H1 (cell line): Measurements from ENCODE around the gene PHC2. TPM values are rescaled to one million over a fixed set of nuclear protein-coding genes. Genes with fewer than 3 reads are reported as not detected.
A peak's percentile ranks its signal among the peaks of the same experiment; 100 is the strongest.

Experiments used
- CTCF ChIA-PET: fragments of 300-600 bp; sonication (Branson Sonifier 250); formaldehyde crosslinking; loops from one replicate; lab custom pipeline; 2021; ENCODE audit not compliant: partially characterized antibody; lab: Charles Lee
- POLR2A ChIA-PET: fragments of 300-600 bp; sonication (Branson Sonifier 250); formaldehyde crosslinking; loops from one replicate; lab custom pipeline; 2021; ENCODE audit warnings: inconsistent platforms; ENCODE audit not compliant: partially characterized antibody; lab: Charles Lee
- DNase-seq, 2 experiments: peaks; one replicate each; pipeline versions ENCODE4 v3.0.0 to v3.0.0-alpha.2; 2010 to 2022; ENCODE audit warnings: low spot score in 2 of 2, low read depth in 1 of 2, mixed read lengths in 1 of 2
- FAIRE-seq: peaks from 2 replicates; lab custom pipeline; 2011; peaks lifted over from hg19 to GRCh38; lab: Jason Lieb, UNC
- H2AFZ ChIP-seq: 2 replicates; pipeline ENCODE4 v1.8.1; 2012; ENCODE audit warnings: low read length, inconsistent platforms
- H2AK5ac ChIP-seq: 2 replicates; pipeline ENCODE4 v1.6.1; 2013; ENCODE audit warnings: low read depth, low read length
- H2BK120ac ChIP-seq: replicated peaks from 2 replicates; pipeline ENCODE3; 2013; ENCODE audit warnings: low read depth, low read length, inconsistent platforms
- H2BK12ac ChIP-seq: 2 replicates; pipeline ENCODE4 v1.6.1; 2013; ENCODE audit warnings: low read depth, low read length
- H2BK15ac ChIP-seq: 2 replicates; pipeline ENCODE4 v1.6.1; 2013; ENCODE audit warnings: low read length
- H2BK20ac ChIP-seq: 2 replicates; pipeline ENCODE4 v1.6.1; 2013; ENCODE audit warnings: low read length
- H2BK5ac ChIP-seq: 2 replicates; pipeline ENCODE4 v1.6.1; 2013; ENCODE audit warnings: low read depth, low read length
- H3K14ac ChIP-seq: 2 replicates; pipeline ENCODE4 v1.6.1; 2013; ENCODE audit warnings: inconsistent platforms; ENCODE audit not compliant: insufficient read length
- H3K18ac ChIP-seq: 2 replicates; pipeline ENCODE4 v1.6.1; 2013; ENCODE audit warnings: low read length; ENCODE audit errors: extremely low read depth
- H3K23ac ChIP-seq: 2 replicates; pipeline ENCODE4 v1.6.1; 2013; ENCODE audit warnings: inconsistent platforms; ENCODE audit not compliant: insufficient read length
- H3K23me2 ChIP-seq: 2 replicates; pipeline ENCODE4 v1.6.1; 2013; ENCODE audit warnings: low read depth, low read length
- H3K27ac ChIP-seq: 2 replicates; pipeline ENCODE4 v1.6.1; 2011; ENCODE audit warnings: low read depth, low read length, inconsistent platforms
- H3K27me3 ChIP-seq, 4 experiments: replicated peaks in 1 of 4; 1 replicate in 1 of 4; 2 replicates in 3 of 4; pipeline versions ENCODE4 v1.6.1 to v1.8.1; 2011 to 2013; ENCODE audit warnings: low read length in 3 of 4, mild to moderate bottlenecking in 3 of 4, inconsistent platforms in 2 of 4, mixed read lengths in 2 of 4, moderate library complexity in 1 of 4; ENCODE audit not compliant: control insufficient read depth in 3 of 4, insufficient read depth in 3 of 4; ENCODE audit errors: extremely low read depth in 1 of 4
- H3K36me3 ChIP-seq, 4 experiments: 2 replicates each; pipeline versions ENCODE4 v1.6.1 to v1.8.1; 2011 to 2013; ENCODE audit warnings: mild to moderate bottlenecking in 4 of 4, low read length in 3 of 4, moderate library complexity in 2 of 4, control low read depth in 1 of 4, inconsistent platforms in 1 of 4; ENCODE audit not compliant: insufficient read depth in 4 of 4, control insufficient read depth in 2 of 4
- H3K4ac ChIP-seq: replicated peaks from 2 replicates; pipeline ENCODE3; 2013; ENCODE audit warnings: low read length, low read depth, mixed read lengths, inconsistent platforms; ENCODE audit not compliant: insufficient read length
- H3K4me1 ChIP-seq, 4 experiments: replicated peaks in 1 of 4; 1 replicate in 1 of 4; 2 replicates in 3 of 4; pipeline versions ENCODE4 v1.6.1 to v1.8.1; 2011 to 2013; ENCODE audit warnings: low read length in 3 of 4, inconsistent platforms in 2 of 4, mixed read lengths in 1 of 4; ENCODE audit not compliant: insufficient read depth in 4 of 4, control insufficient read depth in 3 of 4
- H3K4me2 ChIP-seq, 2 experiments: 2 replicates each; pipeline versions ENCODE4 v1.6.1 to v1.8.1; 2011 to 2013; ENCODE audit warnings: low read depth in 2 of 2, low read length in 2 of 2, control low read depth in 1 of 2, inconsistent platforms in 1 of 2, mild to moderate bottlenecking in 1 of 2; ENCODE audit not compliant: insufficient read depth in 1 of 2
- H3K4me3 ChIP-seq, 4 experiments: fragments of 200-600, 300-600 bp in 1 of 4; sonication (generic), shearing (Covaris generic), sonication (Bioruptor Twin) in 1 of 4; 2 replicates each; pipeline versions ENCODE4 v1.5.1 to v1.8.1; 2011 to 2016; ENCODE audit warnings: low read length in 4 of 4, low read depth in 3 of 4, control low read depth in 2 of 4, inconsistent platforms in 2 of 4, mild to moderate bottlenecking in 2 of 4, mixed read lengths in 1 of 4, moderate library complexity in 1 of 4; ENCODE audit not compliant: insufficient read depth in 2 of 4; ENCODE audit errors: extremely low read depth in 1 of 4
- H3K56ac ChIP-seq: replicated peaks from 2 replicates; pipeline ENCODE3; 2013; ENCODE audit warnings: low read depth, mild to moderate bottlenecking, mixed read lengths, low read length, inconsistent platforms; ENCODE audit not compliant: insufficient read length
- H3K79me1 ChIP-seq: 2 replicates; pipeline ENCODE4 v1.6.1; 2013; ENCODE audit warnings: low read depth, low read length, control low read depth
- H3K79me2 ChIP-seq, 2 experiments: 2 replicates each; pipeline versions ENCODE4 v1.6.1 to v1.8.1; 2012 to 2013; ENCODE audit warnings: low read length in 2 of 2, mild to moderate bottlenecking in 2 of 2, inconsistent platforms in 1 of 2; ENCODE audit not compliant: insufficient read depth in 2 of 2, control insufficient read depth in 1 of 2
- H3K9ac ChIP-seq, 4 experiments: replicated peaks in 1 of 4; 1 replicate in 1 of 4; 2 replicates in 3 of 4; pipeline versions ENCODE4 v1.6.1 to v1.8.1; 2011 to 2013; ENCODE audit warnings: low read depth in 3 of 4, low read length in 3 of 4, control low read depth in 2 of 4, mild to moderate bottlenecking in 2 of 4, moderate library complexity in 2 of 4, inconsistent platforms in 1 of 4; ENCODE audit errors: extremely low read depth in 1 of 4
- H3K9me3 ChIP-seq, 2 experiments: 2 replicates each; pipeline versions ENCODE4 v1.6.1 to v1.8.1; 2012 to 2013; ENCODE audit warnings: mild to moderate bottlenecking in 2 of 2, moderate library complexity in 2 of 2, control low read depth in 1 of 2, inconsistent platforms in 1 of 2, low read depth in 1 of 2, low read length in 1 of 2, mixed read lengths in 1 of 2; ENCODE audit not compliant: insufficient read depth in 2 of 2
- H4K20me1 ChIP-seq, 2 experiments: replicated peaks in 1 of 2; 2 replicates each; pipeline versions ENCODE3 to v1.8.1; 2011 to 2013; ENCODE audit warnings: inconsistent platforms in 2 of 2, low read length in 2 of 2, mild to moderate bottlenecking in 1 of 2; ENCODE audit not compliant: insufficient read depth in 2 of 2, control insufficient read depth in 1 of 2
- H4K5ac ChIP-seq: 2 replicates; pipeline ENCODE4 v1.6.1; 2013; ENCODE audit warnings: low read length, low read depth, mixed read lengths, inconsistent platforms; ENCODE audit not compliant: insufficient read length
- H4K8ac ChIP-seq: 2 replicates; pipeline ENCODE4 v1.8.0; 2013; ENCODE audit warnings: mild to moderate bottlenecking, moderate library complexity, low read length, inconsistent platforms; ENCODE audit not compliant: insufficient read depth; ENCODE audit errors: extremely low read depth
- H4K91ac ChIP-seq: replicated peaks from 2 replicates; pipeline ENCODE3; 2013; ENCODE audit warnings: low read length, mixed read lengths, inconsistent platforms; ENCODE audit not compliant: insufficient read length
- EZH2 ChIP-seq: fragments of 200-600 bp; sonication (generic); IDR thresholded peaks from 2 replicates; pipeline ENCODE4 v1.7.1; 2012; ENCODE audit warnings: low read depth, mild to moderate bottlenecking, moderate library complexity, low read length, inconsistent platforms; ENCODE audit not compliant: severe bottlenecking
- WGBS, 2 experiments: shearing (Covaris generic) in 1 of 2; methylation state at CpG; one replicate each; pipeline versions ENCODE4 v1.1.6 to v1.1.7; 2013 to 2015; ENCODE audit warnings: low lambda C conversion rate in 2 of 2, mixed read lengths in 2 of 2, inconsistent platforms in 1 of 2, low coverage in 1 of 2, missing lambda C conversion rate in 1 of 2; ENCODE audit not compliant: insufficient replicate concordance in 2 of 2, insufficient coverage in 1 of 2, insufficient read length in 1 of 2; ENCODE audit errors: extremely low coverage in 1 of 2, missing lambda C conversion rate in 1 of 2; 5-methylcytosine and 5-hydroxymethylcytosine counted together
- polyA plus RNA-seq, 7 experiments: library from polyadenylated mRNA; depleted of rRNA in 3 of 7; stranded (reverse) in 5 of 7; unstranded in 2 of 7; fragments of >200 nt in 5 of 7; fragments of 200-250 nt in 2 of 7; gene quantifications; 1 replicate in 5 of 7; 2 replicates in 1 of 7; 4 replicates in 1 of 7; pipeline versions ENCODE4 v1.2.1 to v1.2.3, GENCODE V29; 2011 to 2013; ENCODE audit warnings: missing spikeins in 2 of 7, mixed read lengths in 2 of 7
- total RNA-seq: library from RNA; stranded (reverse); fragmentation: NEBNext Ultra II Directional; extraction: Animal tissue kit (Norgen Biotek cat#: 25700); gene quantifications from 2 replicates; pipeline ENCODE4 v1.2.1, GENCODE V29; 2021

The PHC2 gene
- total and polyA plus RNA-seq, 2 of the 8 experiments (the other 6 are each of a cell fraction or from before 2014, with no cell fraction given) = 5.6 to 14.2 TPM

- H3K4ac ChIP-seq = no peak overlapping the region
- H3K9me3 ChIP-seq = no peaks in the 10 kb centered on the region
- H3K23ac ChIP-seq = no peak overlapping the region
- H4K5ac ChIP-seq = no peak overlapping the region
- H3K79me1 ChIP-seq = no peaks in the 10 kb centered on the region
- H3K27ac ChIP-seq = no peak overlapping the region
- H2BK20ac ChIP-seq = no peak overlapping the region
- H2BK120ac ChIP-seq = no peak overlapping the region
- H3K27me3 ChIP-seq = no peaks in the 10 kb centered on the region
- FAIRE-seq = no peak
- WGBS, 2 experiments = 84% methylated on average over 10 of the region's 10 CpGs; no CpG with 5 or more reads in 1 of the 2 experiments
- H2BK12ac ChIP-seq = no peak overlapping the region
- H3K4me3 ChIP-seq = no peak overlapping the region
- peaks cover 0 to 6% of the 10 kb centered on the region in 2 experiments for H4K20me1 ChIP-seq
- no peaks in the 10 kb centered on the region for H3K23me2 ChIP-seq
- no peak overlapping the region for H4K91ac ChIP-seq
- H3K4me1 ChIP-seq = peaks cover 0 to 3% (median 0%) of the 10 kb centered on the region in 4 experiments; a peak in 1 of 7 replicates
- H3K56ac ChIP-seq = no peak overlapping the region
- no peak overlapping the region for H3K18ac ChIP-seq
- no peaks in the 10 kb centered on the region for H3K79me2 ChIP-seq
- peaks cover 0 to 9% (median 7%) of the 10 kb centered on the region in 4 experiments; a peak in 5 of 8 replicates for H3K36me3 ChIP-seq
- H2BK15ac ChIP-seq = no peak overlapping the region
- peak overlapping the region; percentile 0; the same call in 1 of the 2 replicates for H4K8ac ChIP-seq
- ChIA-PET CTCF (interaction anchor here (0.6 to 5.0 kb wide), 5 partner anchors 7 to 407 kb away, joined by 3 to 36 read pairs (median 3); no protein-coding TSS in a partner anchor), POLR2A (no interaction called here)
- no peak overlapping the region for H2AFZ ChIP-seq
- H2BK5ac ChIP-seq = no peak overlapping the region
- no peak overlapping the region for H3K9ac ChIP-seq
- no peak overlapping the region for H3K4me2 ChIP-seq
- no peak overlapping the region for H3K14ac ChIP-seq
- H2AK5ac ChIP-seq = no peak overlapping the region
- TF ChIP-seq EZH2 = no peak
- no peak for DNase-seq
Measured at GRCh38 chr1:33331444-33332356, 99.2 kb downstream of the PHC2 start.
